IMR-90 (cell line): ENCODE measurements around the gene TAS2R16. TPM values are rescaled to one million over a fixed set of nuclear protein-coding genes. Genes with fewer than 3 reads are reported as not detected.

Experiments used
- ATAC-seq: fragments of 200-7000 bp; cut with Tn5 transposase; 2 replicates; pipeline ENCODE4 v1.9.1; 2020; ENCODE audit warnings: low read depth, mild to moderate bottlenecking, moderate library complexity
- BruUV-seq: library from RNA; stranded (reverse); fragments of 400-500 nt; replicated peaks from 2 replicates; lab custom pipeline; 2021; lab: Mats Ljungman, UMichigan
- CTCF ChIA-PET: fragments of 300-600 bp; formaldehyde crosslinking; extraction: SDS; loops from one replicate; lab custom pipeline; 2021; ENCODE audit warnings: antibody characterized with exemption; lab: Yijun Ruan, JAX
- POLR2A ChIA-PET: fragments of 300-600 bp; sonication (Branson Sonifier 250); formaldehyde crosslinking; loops from one replicate; lab custom pipeline; 2022; ENCODE audit warnings: antibody characterized with exemption; ENCODE audit not compliant: unreplicated experiment; lab: Charles Lee
- DNase-seq: peaks from one replicate; pipeline ENCODE4 v3.0.0; 2013
- H2AFZ ChIP-seq: replicated peaks from 2 replicates; pipeline ENCODE3; 2013; ENCODE audit warnings: low read length, mild to moderate bottlenecking; ENCODE audit not compliant: poor library complexity
- H2AK5ac ChIP-seq: 2 replicates; pipeline ENCODE4 v1.6.1; 2013; ENCODE audit warnings: low read depth, low read length, inconsistent platforms
- H2AK9ac ChIP-seq: replicated peaks from 2 replicates; pipeline ENCODE3; 2013; ENCODE audit warnings: mild to moderate bottlenecking, low read depth, low read length, moderate library complexity; ENCODE audit not compliant: poor library complexity
- H2BK120ac ChIP-seq: 2 replicates; pipeline ENCODE4 v1.6.1; 2013; ENCODE audit warnings: low read depth, low read length, inconsistent platforms
- H2BK15ac ChIP-seq: 3 replicates; pipeline ENCODE4 v1.6.1; 2013; ENCODE audit warnings: low read depth, low read length, inconsistent platforms
- H2BK20ac ChIP-seq: 2 replicates; pipeline ENCODE4 v1.6.1; 2013; ENCODE audit warnings: low read depth, mild to moderate bottlenecking, inconsistent platforms, low read length, moderate library complexity
- H2BK5ac ChIP-seq: 2 replicates; pipeline ENCODE4 v1.6.1; 2013; ENCODE audit warnings: mild to moderate bottlenecking, low read depth, low read length, inconsistent platforms; ENCODE audit not compliant: poor library complexity, severe bottlenecking
- H3K14ac ChIP-seq: replicated peaks from 2 replicates; pipeline ENCODE4 v1.6.1; 2013; ENCODE audit warnings: low read depth, low read length, inconsistent platforms
- H3K18ac ChIP-seq: 2 replicates; pipeline ENCODE4 v1.6.1; 2013; ENCODE audit warnings: low read depth, low read length, control low read depth
- H3K23ac ChIP-seq: 2 replicates; pipeline ENCODE4 v1.6.1; 2013; ENCODE audit warnings: low read depth, low read length, inconsistent platforms
- H3K27ac ChIP-seq: 2 replicates; pipeline ENCODE4 v1.5.1; 2013; ENCODE audit warnings: mild to moderate bottlenecking, control low read depth, low read length; ENCODE audit not compliant: insufficient read depth
- H3K27me3 ChIP-seq: 2 replicates; pipeline ENCODE4 v1.6.1; 2013; ENCODE audit warnings: low read length; ENCODE audit not compliant: control insufficient read depth, insufficient read depth
- H3K36me3 ChIP-seq: 2 replicates; pipeline ENCODE4 v1.6.1; 2013; ENCODE audit warnings: low read length, mixed read lengths; ENCODE audit not compliant: control insufficient read depth, insufficient read depth
- H3K4ac ChIP-seq: 2 replicates; pipeline ENCODE4 v1.6.1; 2013; ENCODE audit warnings: low read depth, low read length, inconsistent platforms
- H3K4me1 ChIP-seq: 2 replicates; pipeline ENCODE4 v1.6.1; 2013; ENCODE audit warnings: low read length, mixed read lengths; ENCODE audit not compliant: control insufficient read depth, insufficient read depth
- H3K4me2 ChIP-seq: 2 replicates; pipeline ENCODE4 v1.6.1; 2013; ENCODE audit warnings: low read depth, mild to moderate bottlenecking, control low read depth, low read length, moderate library complexity
- H3K4me3 ChIP-seq: 2 replicates; pipeline ENCODE4 v1.5.1; 2013; ENCODE audit warnings: low read depth, mild to moderate bottlenecking, control low read depth, low read length, moderate library complexity; ENCODE audit not compliant: insufficient read depth
- H3K56ac ChIP-seq: 2 replicates; pipeline ENCODE4 v1.6.1; 2013; ENCODE audit warnings: low read length, inconsistent platforms; ENCODE audit not compliant: insufficient read depth; ENCODE audit errors: extremely low read depth
- H3K79me1 ChIP-seq, 2 experiments: 2 replicates each; pipeline ENCODE4 v1.6.1; 2013; ENCODE audit warnings: low read length in 2 of 2, inconsistent platforms in 1 of 2, low read depth in 1 of 2
- H3K9ac ChIP-seq: 2 replicates; pipeline ENCODE4 v1.6.1; 2013; ENCODE audit warnings: low read depth, low read length, control low read depth
- H3K9me1 ChIP-seq: 2 replicates; pipeline ENCODE4 v1.6.1; 2013; ENCODE audit warnings: low read length, inconsistent platforms; ENCODE audit not compliant: insufficient read depth
- H3K9me3 ChIP-seq: 2 replicates; pipeline ENCODE4 v1.6.1; 2013; ENCODE audit warnings: low read length; ENCODE audit not compliant: control insufficient read depth, insufficient read depth
- H4K20me1 ChIP-seq: 2 replicates; pipeline ENCODE4 v1.6.1; 2013; ENCODE audit warnings: low read length, inconsistent platforms; ENCODE audit not compliant: insufficient read depth
- H4K5ac ChIP-seq: 2 replicates; pipeline ENCODE4 v1.6.1; 2013; ENCODE audit warnings: mild to moderate bottlenecking, low read depth, low read length, control low read depth
- H4K8ac ChIP-seq, 2 experiments: 2 replicates each; pipeline ENCODE4 v1.6.1; 2013; ENCODE audit warnings: low read depth in 2 of 2, low read length in 2 of 2, control low read depth in 1 of 2, inconsistent platforms in 1 of 2
- H4K91ac ChIP-seq: 2 replicates; pipeline ENCODE4 v1.6.1; 2013; ENCODE audit warnings: low read depth, low read length, inconsistent platforms; ENCODE audit not compliant: insufficient read depth
- CHD1 ChIP-seq: IDR thresholded peaks from 2 replicates; pipeline ENCODE4 v1.6.1; 2012; ENCODE audit warnings: low read depth, low read length, improper control_type of control experiment
- WGBS, 2 experiments: methylation state at CpG; one replicate each; pipeline versions ENCODE4 v1.1.5 to v1.1.7; 2013; ENCODE audit warnings: missing lambda C conversion rate in 2 of 2; ENCODE audit not compliant: insufficient read length in 1 of 2; ENCODE audit errors: extremely low coverage in 2 of 2; 5-methylcytosine and 5-hydroxymethylcytosine counted together
- dilution Hi-C: fragments of 300-500 bp; cut with HindIII; formaldehyde crosslinking; loops from one replicate; pipeline ENCODE4 v1.14.3; 2018; ENCODE audit warnings: low sequenced_read_pairs; ENCODE audit not compliant: unreplicated experiment
- in situ Hi-C: fragments of 300-500 bp; cut with MboI; formaldehyde crosslinking; loops from 3 replicates; pipeline ENCODE4 v1.14.3; 2019; ENCODE audit warnings: low sequenced_read_pairs, inconsistent platforms, mixed read lengths
- intact Hi-C: fragments of 100-400 bp; cut with micrococcal nuclease; formaldehyde crosslinking; loops from 2 replicates; pipeline ENCODE4 v1.10.0; 2022
- polyA plus RNA-seq, 3 experiments: library from polyadenylated mRNA; depleted of rRNA; stranded (reverse); fragments of >200 nt; gene quantifications; 2 replicates each; pipeline ENCODE4 v1.2.3, GENCODE V29; 2012; ENCODE audit warnings: low replicate concordance in 1 of 3
- total RNA-seq: library from RNA; depleted of rRNA; stranded (reverse); fragments of >200 nt; gene quantifications from 2 replicates; pipeline ENCODE4 v1.2.3, GENCODE V29; 2012

Gene TAS2R16
- total and polyA plus RNA-seq, 2 of the 4 experiments (the other 2 are of a cell fraction): not detected

DNA sequence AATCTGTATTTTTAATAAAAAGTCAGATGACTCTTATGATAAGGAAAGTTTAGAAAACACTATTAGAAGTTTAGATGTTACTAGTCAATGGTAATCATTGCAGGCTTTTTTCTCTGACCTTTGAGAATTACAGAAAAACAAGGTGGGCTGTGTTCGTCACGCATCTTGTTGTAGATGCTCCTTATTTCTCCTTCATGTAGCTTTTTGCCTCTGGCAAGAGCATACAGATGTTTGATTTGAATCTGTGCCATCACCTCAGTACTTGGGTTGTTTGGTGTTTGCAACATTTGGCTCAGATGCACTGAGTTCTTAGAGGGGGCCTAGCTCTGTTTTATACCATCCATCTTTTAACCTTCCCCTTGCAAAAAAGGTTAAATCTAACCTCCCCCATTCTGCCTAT, 11.5 kb downstream of the TAS2R16 start:
- H3K18ac ChIP-seq: no peak overlapping the region
- WGBS, 2 experiments: no CpG with 5 or more reads among the region's 2 CpGs
- H3K4me1 ChIP-seq: no peaks in the 10 kb centered on the region
- ChIA-PET POLR2A (no interaction called here), CTCF (no interaction called here)
- H4K8ac ChIP-seq: no peak overlapping the region
- H2AK5ac ChIP-seq: no peak overlapping the region
- no peak overlapping the region for H2BK5ac ChIP-seq
- intact Hi-C loops (no loop called here), dilution Hi-C loops (no loop called here), in situ Hi-C loops (no loop called here)
- H4K91ac ChIP-seq: no peak overlapping the region
- no peaks in the 10 kb centered on the region for H3K79me1 ChIP-seq
- H3K27ac ChIP-seq: no peak overlapping the region
- no peak overlapping the region for H3K4me3 ChIP-seq
- H3K9me1 ChIP-seq: no peaks in the 10 kb centered on the region
- DNase-seq (no peak), ATAC-seq (no peak)
- no peak overlapping the region for H2BK15ac ChIP-seq
- no peaks in the 10 kb centered on the region for H3K36me3 ChIP-seq
- no peak for TF ChIP-seq CHD1
- H2AFZ ChIP-seq: no peak overlapping the region
- H3K56ac ChIP-seq: no peak overlapping the region
- H3K9ac ChIP-seq: no peak overlapping the region
- no peak overlapping the region for H3K14ac ChIP-seq
- no peak overlapping the region for H3K23ac ChIP-seq
- BruUV-seq: no TSS peak
- H4K5ac ChIP-seq: no peak overlapping the region
- H3K9me3 ChIP-seq: peaks cover 7% of the 10 kb centered on the region; the same call in 1 of the 2 replicates
- no peak overlapping the region for H3K4me2 ChIP-seq
- H2BK20ac ChIP-seq: no peak overlapping the region
- H2AK9ac ChIP-seq: no peak overlapping the region
- no peaks in the 10 kb centered on the region for H3K27me3 ChIP-seq
- H3K4ac ChIP-seq: no peak overlapping the region
- no peak overlapping the region for H2BK120ac ChIP-seq
- H4K20me1 ChIP-seq: no peaks in the 10 kb centered on the region
